PC-9 (cell line): ENCODE data around the gene HNRNPF. TPM values are rescaled to one million over a fixed set of nuclear protein-coding genes. Genes with fewer than 3 reads are reported as not detected.

Experiments used
- BruUV-seq: library from RNA; stranded (reverse); fragments of 400-500 nt; replicated peaks from 2 replicates; lab custom pipeline; 2021; lab: Mats Ljungman, UMichigan
- CTCF ChIA-PET: fragments of 300-600 bp; sonication (Branson Sonifier 250); formaldehyde crosslinking; loops from one replicate; lab custom pipeline; 2022; ENCODE audit warnings: antibody characterized with exemption; lab: Charles Lee
- POLR2A ChIA-PET: fragments of 300-600 bp; sonication (Branson Sonifier 250); formaldehyde crosslinking; loops from one replicate; lab custom pipeline; 2022; ENCODE audit warnings: antibody characterized with exemption; ENCODE audit not compliant: unreplicated experiment; lab: Charles Lee
- DNase-seq, 2 experiments: peaks; one replicate each; pipeline versions ENCODE4 v3.0.0 to v3.0.0-alpha.2; 2015 to 2022; ENCODE audit warnings: mixed read lengths in 1 of 2
- H2AFZ ChIP-seq: fragments of 200-600 bp; sonication (generic); 2 replicates; pipeline ENCODE4 v1.8.1; 2017; ENCODE audit warnings: antibody characterized with exemption
- H3F3A ChIP-seq: fragments of 200-600 bp; sonication (generic); 2 replicates; pipeline ENCODE4 v1.8.1; 2017; ENCODE audit warnings: antibody characterized with exemption, mild to moderate bottlenecking, low read depth; ENCODE audit not compliant: insufficient read depth
- H3K27ac ChIP-seq: fragments of 200-600 bp; sonication (generic); 2 replicates; pipeline ENCODE4 v1.6.1; 2016; ENCODE audit warnings: mixed run types
- H3K27me3 ChIP-seq: fragments of 200-600 bp; sonication (generic); 2 replicates; pipeline ENCODE4 v1.6.1; 2016; ENCODE audit warnings: low read depth, mixed run types; ENCODE audit not compliant: insufficient read depth
- H3K36me3 ChIP-seq: fragments of 200-600 bp; sonication (generic); 2 replicates; pipeline ENCODE4 v1.6.1; 2016; ENCODE audit warnings: low read depth, mixed run types
- H3K4me1 ChIP-seq: fragments of 200-600 bp; sonication (generic); replicated peaks from 2 replicates; pipeline ENCODE4 v1.6.1; 2016; ENCODE audit warnings: mixed run types; ENCODE audit not compliant: insufficient read depth
- H3K4me2 ChIP-seq: fragments of 200-600 bp; sonication (generic); 2 replicates; pipeline ENCODE4 v1.6.1; 2017; ENCODE audit warnings: mixed run types
- H3K4me3 ChIP-seq: fragments of 200-600 bp; sonication (generic); 2 replicates; pipeline ENCODE4 v1.6.1; 2016; ENCODE audit warnings: mixed run types
- H3K79me2 ChIP-seq: fragments of 200-600 bp; sonication (generic); 2 replicates; pipeline ENCODE4 v1.6.1; 2017; ENCODE audit warnings: low read depth, mixed run types
- H3K9me2 ChIP-seq: fragments of 200-600 bp; sonication (generic); 2 replicates; pipeline ENCODE4 v1.8.1; 2017; ENCODE audit warnings: mild to moderate bottlenecking; ENCODE audit not compliant: insufficient read depth
- H3K9me3 ChIP-seq: fragments of 200-600 bp; sonication (generic); 2 replicates; pipeline ENCODE4 v1.8.1; 2016; ENCODE audit warnings: low read depth; ENCODE audit not compliant: insufficient read depth
- H4K20me1 ChIP-seq: fragments of 200-600 bp; sonication (generic); 2 replicates; pipeline ENCODE4 v1.8.1; 2017; ENCODE audit not compliant: insufficient read depth
- CTCF ChIP-seq: fragments of 200-600 bp; sonication (generic); conservative IDR thresholded peaks from 2 replicates; pipeline ENCODE4 v1.6.1; 2017; ENCODE audit warnings: mixed run types, antibody characterized with exemption, mild to moderate bottlenecking, moderate library complexity
- EZH2 ChIP-seq: fragments of 200-600 bp; sonication (generic); IDR thresholded peaks from 2 replicates; pipeline ENCODE4 v1.8.0; 2017; ENCODE audit warnings: antibody characterized with exemption, low read depth
- intact Hi-C: fragments of 100-400 bp; cut with micrococcal nuclease; formaldehyde crosslinking; loops from one replicate; pipeline ENCODE4 v1.10.0; 2022; ENCODE audit not compliant: unreplicated experiment
- total RNA-seq: library from RNA; stranded (reverse); gene quantifications from 2 replicates; pipeline ENCODE4 v1.2.3, GENCODE V29; 2021

Gene HNRNPF
- total RNA-seq, 1 experiment from 2014 or later, result 337 TPM

- no peaks in the 10 kb centered on the region for H3K9me3 ChIP-seq
- ChIA-PET CTCF (interaction anchor here (0.6 kb wide), 1 partner anchor 42 kb away, joined by 4 read pairs; no protein-coding TSS in a partner anchor), POLR2A (interaction anchor here (0.5 to 0.7 kb wide), 2 partner anchors 10 to 48 kb away, joined by 3 read pairs; no protein-coding TSS in a partner anchor)
- BruUV-seq, result no TSS peak
- H3K4me1 ChIP-seq, result no peaks in the 10 kb centered on the region
- peaks cover 83% of the 10 kb centered on the region for H3F3A ChIP-seq
- no peaks in the 10 kb centered on the region for H3K27me3 ChIP-seq
- no peak overlapping the region for H2AFZ ChIP-seq
- H3K4me2 ChIP-seq, result no peak overlapping the region
- H3K27ac ChIP-seq, result 0 out of 2 replicates have a peak overlapping the region, but pooled peaks have one; percentile 25
- H4K20me1 ChIP-seq, result peaks cover 66% of the 10 kb centered on the region
- H3K79me2 ChIP-seq, result peaks cover 42% of the 10 kb centered on the region
- DNase-seq, result peak in 1 of 2 experiments; percentile 15
- H3K36me3 ChIP-seq, result peaks cover 48% of the 10 kb centered on the region
- TF ChIP-seq EZH2 (no peak), CTCF (no peak)
- H3K4me3 ChIP-seq, result no peak overlapping the region
- intact Hi-C loops, result no loop called here
- no peaks in the 10 kb centered on the region for H3K9me2 ChIP-seq
These were observed 22.4 kb downstream of the HNRNPF start for GRCh38 chr10:43386549-43386948.

GRCh38 chr10:43385412-43386004 is 23.5 kb downstream of the HNRNPF start:
- peaks cover 4% of the 10 kb centered on the region; the same call in 1 of the 2 replicates for H3K4me1 ChIP-seq
- no TSS peak for BruUV-seq
- no peak overlapping the region for H3K4me3 ChIP-seq
- peaks cover 81% of the 10 kb centered on the region for H3F3A ChIP-seq
- H3K27ac ChIP-seq, result 0 out of 2 replicates have a peak overlapping the region, but pooled peaks have one; percentile 25
- H4K20me1 ChIP-seq, result peaks cover 55% of the 10 kb centered on the region
- H3K36me3 ChIP-seq, result peaks cover 38% of the 10 kb centered on the region
- no peak overlapping the region for H3K4me2 ChIP-seq
- H3K9me2 ChIP-seq, result no peaks in the 10 kb centered on the region
- ChIA-PET POLR2A (interaction anchor here (0.6 kb wide), 1 partner anchor 22 kb away, joined by 4 read pairs; no protein-coding TSS in a partner anchor), CTCF (interaction anchor here (0.6 kb wide), 1 partner anchor 15 kb away, joined by 3 read pairs; no protein-coding TSS in a partner anchor)
- peaks cover 31% of the 10 kb centered on the region for H3K79me2 ChIP-seq
- intact Hi-C loops, result no loop called here
- H3K9me3 ChIP-seq, result no peaks in the 10 kb centered on the region
- no peaks in the 10 kb centered on the region for H3K27me3 ChIP-seq
- DNase-seq, result peak in 1 of 2 experiments; percentile 1
- no peak overlapping the region for H2AFZ ChIP-seq
- TF ChIP-seq CTCF, result no peak
- TF ChIP-seq EZH2, result no peak

GRCh38 chr10:43384252-43385221 is 24.4 kb downstream of the HNRNPF start:
- H3K4me3 ChIP-seq, result no peak overlapping the region
- peaks cover 45% of the 10 kb centered on the region for H4K20me1 ChIP-seq
- BruUV-seq, result no TSS peak
- no peak overlapping the region for H2AFZ ChIP-seq
- H3K36me3 ChIP-seq, result peaks cover 28% of the 10 kb centered on the region
- H3K27me3 ChIP-seq, result no peaks in the 10 kb centered on the region
- TF ChIP-seq CTCF, result no peak
- no peak for TF ChIP-seq EZH2
- CTCF ChIA-PET, result interaction anchor here (0.6 to 0.9 kb wide), 2 partner anchors 16 to 33 kb away, joined by 3 to 8 read pairs; no protein-coding TSS in a partner anchor
- no peaks in the 10 kb centered on the region for H3K9me2 ChIP-seq
- intact Hi-C loops, result no loop called here
- H3K27ac ChIP-seq, result no peak overlapping the region
- no peak overlapping the region for H3K4me2 ChIP-seq
- POLR2A ChIA-PET, result interaction anchor here (0.6 kb wide), 1 partner anchor 25 kb away, joined by 4 read pairs; the partner anchor contains the start of gene HNRNPF
- H3K4me1 ChIP-seq, result peaks cover 4% of the 10 kb centered on the region; the same call in 1 of the 2 replicates
- peaks cover 77% of the 10 kb centered on the region for H3F3A ChIP-seq
- peak in 1 of 2 experiments; percentile 33 for DNase-seq
- peaks cover 22% of the 10 kb centered on the region for H3K79me2 ChIP-seq
- no peaks in the 10 kb centered on the region for H3K9me3 ChIP-seq
